Adrenal gland (tissue), 5 donors: ENCODE data around the gene FBXW10.
"Not testable (repeated sequence)": the region's sequence is repeated elsewhere in the genome, so short reads cannot be mapped to it uniquely, and the experiment has no call there.

Experiments used
- CTCF ChIP-seq, 6 experiments: fragments of 450-650 bp in 4 of 6; fragments of 200-600 bp in 2 of 6; sonication (generic) in 1 of 6; IDR thresholded peaks; 1 replicate in 5 of 6; 2 replicates in 1 of 6; pipeline versions ENCODE4 v1.5.1 to v1.8.0; 2016 to 2021; ENCODE audit warnings: antibody characterized with exemption in 6 of 6, mild to moderate bottlenecking in 2 of 6, moderate library complexity in 1 of 6
- POLR2A ChIP-seq, 2 donors: fragments of 450-650 bp; IDR thresholded peaks; one replicate each; pipeline ENCODE4 v1.6.1; 2017; ENCODE audit warnings: antibody characterized with exemption in 2 of 2, mild to moderate bottlenecking in 2 of 2, moderate library complexity in 1 of 2
- donor health status: DM: no; HTN: no; CAD: no.

GRCh38 chr17:18816489-18817371, 72.9 kb downstream of the FBXW10 start:
- TF ChIP-seq POLR2A (IDR thresholded peaks at IDR 0.05), result not testable (repeated sequence)
- peak; percentile 43 to 68 (median 54) for TF ChIP-seq CTCF (IDR thresholded peaks at IDR 0.05)
